VCaP (cell line): ENCODE results near the gene COX4I1.

Experiments
- H3K27ac ChIP-seq: fragments of 450-650 bp; 2 replicates; pipeline ENCODE4 v1.5.1; 2017
- TF ChIP-seq, protein P1 (sequence below): fragments of 450-650 bp; conservative IDR thresholded peaks from 2 replicates; pipeline ENCODE4 v1.5.1; 2017; ENCODE audit warnings: mild to moderate bottlenecking, moderate library complexity

The COX4I1 gene

DNA sequence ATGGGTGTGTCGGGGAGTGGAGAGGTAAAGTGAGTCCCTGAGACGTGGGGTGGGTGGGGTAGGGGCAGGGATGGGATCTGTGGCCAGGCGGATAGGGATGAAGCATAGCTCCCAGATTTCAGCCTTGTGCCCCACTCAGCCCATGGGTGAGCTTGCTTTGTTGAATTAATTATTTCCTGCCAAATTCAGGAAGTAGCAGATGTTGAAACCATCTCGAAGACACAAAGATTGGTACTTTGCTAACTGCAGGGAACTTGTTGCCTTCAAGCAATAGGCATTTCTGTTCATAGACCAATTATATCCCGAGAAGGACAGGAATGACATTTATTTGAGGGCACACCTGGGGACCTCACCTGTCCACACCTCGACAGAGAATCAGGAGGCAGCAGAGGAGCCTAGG, 37.6 kb upstream of the COX4I1 start:
- TF ChIP-seq, protein P1, sequence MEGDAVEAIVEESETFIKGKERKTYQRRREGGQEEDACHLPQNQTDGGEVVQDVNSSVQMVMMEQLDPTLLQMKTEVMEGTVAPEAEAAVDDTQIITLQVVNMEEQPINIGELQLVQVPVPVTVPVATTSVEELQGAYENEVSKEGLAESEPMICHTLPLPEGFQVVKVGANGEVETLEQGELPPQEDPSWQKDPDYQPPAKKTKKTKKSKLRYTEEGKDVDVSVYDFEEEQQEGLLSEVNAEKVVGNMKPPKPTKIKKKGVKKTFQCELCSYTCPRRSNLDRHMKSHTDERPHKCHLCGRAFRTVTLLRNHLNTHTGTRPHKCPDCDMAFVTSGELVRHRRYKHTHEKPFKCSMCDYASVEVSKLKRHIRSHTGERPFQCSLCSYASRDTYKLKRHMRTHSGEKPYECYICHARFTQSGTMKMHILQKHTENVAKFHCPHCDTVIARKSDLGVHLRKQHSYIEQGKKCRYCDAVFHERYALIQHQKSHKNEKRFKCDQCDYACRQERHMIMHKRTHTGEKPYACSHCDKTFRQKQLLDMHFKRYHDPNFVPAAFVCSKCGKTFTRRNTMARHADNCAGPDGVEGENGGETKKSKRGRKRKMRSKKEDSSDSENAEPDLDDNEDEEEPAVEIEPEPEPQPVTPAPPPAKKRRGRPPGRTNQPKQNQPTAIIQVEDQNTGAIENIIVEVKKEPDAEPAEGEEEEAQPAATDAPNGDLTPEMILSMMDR: no peak
- H3K27ac ChIP-seq: no peak overlapping the region

DNA sequence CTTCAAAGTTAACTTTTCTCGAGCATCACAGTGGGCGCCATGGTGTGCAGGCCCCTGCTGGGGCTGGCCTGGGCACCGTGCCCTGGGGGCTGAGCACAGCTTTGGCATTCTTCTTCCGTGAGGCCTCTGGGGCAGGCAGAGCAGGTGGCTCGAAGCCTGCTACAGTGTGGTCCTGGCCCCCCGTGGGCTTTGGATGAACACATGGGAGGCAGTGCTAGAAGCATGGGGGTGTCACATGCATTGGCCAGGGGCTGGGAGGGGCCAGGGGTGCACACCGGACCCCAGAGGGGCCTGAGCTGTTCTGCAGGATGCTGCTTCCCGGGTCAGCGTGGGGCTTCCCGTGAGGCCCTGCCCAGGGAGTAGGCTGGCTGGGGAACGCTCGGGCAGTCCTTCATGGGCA, 36.5 kb upstream of the COX4I1 start:
- TF ChIP-seq, protein P1: no peak
- H3K27ac ChIP-seq: no peak overlapping the region

DNA sequence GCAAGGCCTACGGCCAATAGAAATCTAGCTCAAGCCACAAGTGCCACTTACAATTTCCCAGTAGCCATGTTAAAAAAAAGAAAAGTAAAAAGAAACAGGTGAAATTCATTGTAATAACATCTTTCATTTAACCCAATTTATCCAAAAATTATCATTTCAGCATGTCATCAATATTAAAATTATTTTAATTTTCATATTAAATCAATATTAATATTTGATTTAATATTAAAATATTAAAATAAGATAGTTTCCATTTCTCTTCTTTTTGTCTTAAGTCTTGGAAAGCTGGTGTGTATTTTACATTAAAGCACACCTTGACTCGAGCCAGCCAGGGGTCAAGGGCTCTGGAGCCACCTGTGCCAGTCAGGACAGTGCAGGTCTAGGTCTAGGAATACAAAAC, 35.9 kb upstream of the COX4I1 start:
- TF ChIP-seq, protein P1: no peak
- no peak overlapping the region for H3K27ac ChIP-seq

DNA sequence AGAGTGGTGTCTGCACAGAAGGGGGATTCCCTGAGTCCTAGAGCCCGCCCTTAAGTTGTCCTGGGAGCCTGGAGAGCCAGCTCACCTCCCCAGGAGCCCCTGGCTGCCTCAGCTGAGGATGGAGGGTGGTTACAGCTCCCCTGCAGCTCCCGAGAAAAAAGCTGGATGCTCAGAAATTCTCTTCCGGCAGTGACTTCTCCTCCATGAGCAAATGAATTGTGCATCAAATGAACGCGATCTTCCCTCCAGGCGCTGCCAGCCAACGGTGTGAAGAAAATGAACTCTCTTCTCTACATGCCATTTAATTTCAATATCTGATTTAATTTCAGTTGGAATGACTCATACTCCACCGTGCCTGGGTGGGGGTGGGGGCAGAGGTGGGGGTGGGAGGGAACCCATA, 34.3 kb upstream of the COX4I1 start:
- H3K27ac ChIP-seq: no peak overlapping the region
- TF ChIP-seq, protein P1: no peak

DNA sequence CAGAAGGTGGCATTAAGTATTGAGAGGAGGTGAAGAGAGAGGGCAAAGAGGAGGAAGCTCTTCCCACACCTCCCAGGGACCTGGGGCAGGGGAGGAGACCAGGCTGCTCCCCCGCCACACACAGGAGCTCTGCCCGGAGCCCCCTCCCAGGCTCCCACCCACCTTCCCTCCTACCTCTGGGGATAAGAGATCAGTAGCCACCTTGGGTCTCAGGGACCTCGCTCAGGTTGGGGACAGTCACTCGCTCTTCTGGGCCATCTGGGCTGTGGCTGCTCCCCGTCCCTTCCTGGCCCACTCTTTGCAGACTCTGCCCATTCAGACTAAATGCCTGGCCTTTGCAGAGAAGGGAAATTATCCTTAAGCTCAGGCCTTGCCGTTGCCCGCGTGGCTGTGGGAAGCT, 33.7 kb upstream of the COX4I1 start:
- TF ChIP-seq, protein P1: no peak
- H3K27ac ChIP-seq: no peak overlapping the region

DNA sequence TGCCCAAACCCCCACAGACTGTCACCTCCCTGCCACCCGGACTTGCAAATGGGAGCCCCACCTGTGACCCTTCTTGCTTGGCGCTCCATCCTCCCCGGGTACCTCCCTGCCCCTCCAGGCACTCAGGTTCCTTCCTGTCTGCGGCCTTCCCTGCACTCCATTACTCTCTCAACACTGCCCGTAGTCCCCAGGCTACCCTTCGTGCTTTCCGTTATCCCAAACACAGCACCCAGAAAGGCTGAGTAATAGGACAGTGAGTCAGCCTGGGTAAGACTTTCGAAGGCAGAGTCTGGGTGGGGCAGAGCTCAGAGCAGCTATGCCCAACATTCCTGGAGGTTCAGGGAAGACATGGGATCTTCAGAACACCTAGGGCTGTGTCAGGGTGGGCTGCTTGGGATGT, 32.0 kb upstream of the COX4I1 start:
- no peak overlapping the region for H3K27ac ChIP-seq
- TF ChIP-seq, protein P1: no peak

DNA sequence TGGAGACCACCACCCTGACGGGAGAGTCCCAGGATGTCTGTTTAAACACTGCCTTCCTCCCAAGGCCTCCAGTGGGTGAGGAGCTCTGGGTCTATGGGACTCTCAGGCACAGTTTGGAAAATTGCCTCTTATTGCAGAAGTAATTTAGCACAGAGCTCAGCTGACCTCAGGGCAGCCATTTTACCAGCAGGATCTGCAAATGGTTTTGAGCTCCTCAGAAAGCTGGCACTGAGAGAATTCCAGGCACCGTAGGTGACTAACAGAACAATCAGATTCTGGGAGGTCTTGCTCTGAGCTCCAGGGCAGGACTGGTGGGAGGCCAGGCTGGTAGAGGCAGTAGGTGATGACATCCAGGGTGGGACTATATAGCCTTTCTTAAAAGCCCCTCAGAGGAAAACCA, 31.3 kb upstream of the COX4I1 start:
- H3K27ac ChIP-seq: no peak overlapping the region
- TF ChIP-seq, protein P1: no peak

DNA sequence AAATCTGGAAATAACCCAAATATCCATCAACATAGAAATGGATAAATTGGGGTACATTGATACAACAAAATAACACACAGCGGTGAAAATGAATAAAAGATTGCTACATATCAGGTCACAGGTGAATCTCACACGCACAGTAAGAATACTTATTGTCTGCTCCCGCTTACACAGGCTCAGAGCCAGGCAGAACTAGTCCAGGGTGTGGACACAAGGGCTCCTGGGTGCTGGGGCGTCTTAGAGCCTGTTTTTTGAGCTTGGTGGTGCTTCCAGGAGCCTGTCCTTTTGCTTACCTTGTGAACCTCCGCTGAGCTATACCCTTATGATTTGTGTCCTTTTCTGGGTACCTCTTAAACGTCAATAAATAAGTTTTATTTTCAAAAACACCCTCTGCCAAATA, 28.8 kb upstream of the COX4I1 start:
- no peak overlapping the region for H3K27ac ChIP-seq
- TF ChIP-seq, protein P1: no peak
